ENCODE results near the gene INAFM1.

INAFM1 gene

DNA sequence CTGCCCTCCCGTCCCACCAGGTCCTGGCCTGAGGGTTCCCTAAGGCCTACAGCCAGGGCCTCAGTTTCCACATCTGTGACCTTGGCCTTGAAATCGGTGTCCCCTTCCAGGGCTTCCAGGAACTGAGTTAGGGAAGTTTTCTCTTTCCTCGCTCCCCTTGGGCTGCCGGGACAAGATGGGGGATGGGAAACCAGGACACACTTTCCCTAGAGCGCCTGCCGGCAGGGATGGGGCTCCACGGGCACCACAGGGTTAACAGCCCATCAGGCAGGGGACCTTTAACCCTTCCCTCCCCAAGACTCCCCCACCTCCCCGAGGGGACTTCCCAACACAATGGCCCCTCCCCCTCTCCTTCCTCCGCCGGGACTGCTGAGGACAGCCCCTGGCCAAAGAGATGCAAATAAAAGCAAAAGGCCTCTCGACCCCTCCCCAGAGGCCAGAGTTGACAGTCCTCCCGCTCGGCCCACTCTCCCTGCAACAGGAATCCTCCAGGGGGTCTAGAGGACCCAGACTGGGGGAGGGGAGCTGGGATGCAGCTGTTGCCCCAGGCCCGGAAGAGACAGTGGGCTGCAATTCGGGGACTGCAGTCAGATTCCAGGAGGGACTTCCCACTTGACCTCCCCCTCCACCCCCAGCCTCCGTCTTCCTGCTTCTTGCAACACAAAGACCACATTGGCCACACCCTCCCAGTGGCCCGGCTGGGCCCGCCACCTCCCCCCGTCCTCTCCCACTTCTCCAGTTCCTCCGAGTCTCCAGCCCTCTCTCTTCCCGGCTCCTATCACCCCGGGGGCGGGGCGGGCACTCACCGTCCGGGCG, 47.1 kb upstream of the INAFM1 start:
- Histone ChIP-seq H3K9me2 (replicated peaks; ENCODE audit: insufficient read depth, low read length) (no peaks in the 10 kb centered on the region), H3F3A (ENCODE audit: insufficient read depth, low read length) (peaks cover 46% of the 10 kb centered on the region), H3K4me1 (ENCODE audit: low read length) (peaks cover 34% of the 10 kb centered on the region), H2AFZ (ENCODE audit: low read length) (0 out of 2 replicates have a peak overlapping the region, but pooled peaks have one; percentile 55), H3K27ac (ENCODE audit: low read length) (peak overlapping the region; percentile 96), H4K20me1 (ENCODE audit: insufficient read depth, low read length) (no peaks in the 10 kb centered on the region), H3K27me3 (replicated peaks; ENCODE audit: insufficient read depth, low read length) (no peaks in the 10 kb centered on the region), H3K36me3 (replicated peaks; ENCODE audit: insufficient read depth, low read length) (no peaks in the 10 kb centered on the region), H3K4me3 (ENCODE audit: low read length) (peak overlapping the region; percentile 70), H3K9ac (ENCODE audit: low read length) (peak overlapping the region; percentile 98), H3K4me2 (ENCODE audit: low read depth, low read length) (peak overlapping the region; percentile 85), H3K9me3 (replicated peaks; ENCODE audit: insufficient read depth, low read length) (no peaks in the 10 kb centered on the region), H3K79me2 (ENCODE audit: low read length) (peaks cover 15% of the 10 kb centered on the region)
- DNase-seq = peak; percentile 70
- TF ChIP-seq, protein P1, sequence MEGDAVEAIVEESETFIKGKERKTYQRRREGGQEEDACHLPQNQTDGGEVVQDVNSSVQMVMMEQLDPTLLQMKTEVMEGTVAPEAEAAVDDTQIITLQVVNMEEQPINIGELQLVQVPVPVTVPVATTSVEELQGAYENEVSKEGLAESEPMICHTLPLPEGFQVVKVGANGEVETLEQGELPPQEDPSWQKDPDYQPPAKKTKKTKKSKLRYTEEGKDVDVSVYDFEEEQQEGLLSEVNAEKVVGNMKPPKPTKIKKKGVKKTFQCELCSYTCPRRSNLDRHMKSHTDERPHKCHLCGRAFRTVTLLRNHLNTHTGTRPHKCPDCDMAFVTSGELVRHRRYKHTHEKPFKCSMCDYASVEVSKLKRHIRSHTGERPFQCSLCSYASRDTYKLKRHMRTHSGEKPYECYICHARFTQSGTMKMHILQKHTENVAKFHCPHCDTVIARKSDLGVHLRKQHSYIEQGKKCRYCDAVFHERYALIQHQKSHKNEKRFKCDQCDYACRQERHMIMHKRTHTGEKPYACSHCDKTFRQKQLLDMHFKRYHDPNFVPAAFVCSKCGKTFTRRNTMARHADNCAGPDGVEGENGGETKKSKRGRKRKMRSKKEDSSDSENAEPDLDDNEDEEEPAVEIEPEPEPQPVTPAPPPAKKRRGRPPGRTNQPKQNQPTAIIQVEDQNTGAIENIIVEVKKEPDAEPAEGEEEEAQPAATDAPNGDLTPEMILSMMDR (IDR thresholded peaks at IDR 0.05; ENCODE audit: low read length) = no peak
- TF ChIP-seq EZH2phosphoT487 (IDR thresholded peaks at IDR 0.05; ENCODE audit: low read length) (no peak), EZH2 (optimal IDR thresholded peaks at IDR 0.05; ENCODE audit: low read depth, low read length) (no peak)

DNA sequence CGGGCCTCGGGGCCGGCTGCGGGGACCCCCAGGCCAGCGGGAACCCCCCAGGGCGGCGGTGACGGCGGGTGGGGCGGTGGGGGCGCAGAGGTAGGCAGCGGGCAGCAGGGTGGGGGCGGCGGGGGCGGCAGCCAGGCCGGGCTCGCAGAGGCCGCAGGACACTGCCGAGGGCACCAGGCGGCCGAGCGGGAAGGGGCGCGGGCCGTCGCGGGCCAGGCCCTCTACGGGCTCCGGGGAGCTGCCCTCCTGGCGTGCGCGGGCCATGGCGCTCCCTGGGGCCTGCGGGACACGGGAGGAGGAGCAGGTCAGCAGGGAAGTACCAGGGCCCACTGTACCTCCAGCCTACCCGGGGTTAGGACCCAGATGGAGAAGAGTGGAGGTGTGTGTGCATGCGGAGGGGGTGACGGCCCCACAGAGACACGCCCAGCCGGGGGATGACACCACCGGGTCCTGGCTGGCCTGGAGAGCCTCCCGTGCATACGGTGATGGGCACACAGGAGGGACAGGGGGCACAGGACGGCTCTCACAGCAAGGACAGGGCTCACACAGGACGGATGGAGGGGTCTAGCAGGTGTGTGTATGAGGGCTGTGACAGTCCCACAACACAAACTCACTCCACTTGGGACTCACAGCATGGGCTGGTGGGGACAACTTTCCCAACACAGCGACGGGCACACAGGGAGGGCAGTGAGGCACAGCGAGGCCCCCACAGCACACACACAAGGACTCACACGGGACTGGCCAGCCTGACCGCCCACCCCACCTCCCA, 46.3 kb upstream of the INAFM1 start:
- peak overlapping the region; percentile 98; the same call in 1 of the 2 replicates for H3K9ac ChIP-seq (ENCODE audit: low read length)

GRCh38 chr19:47228937-47229675, 45.6 kb upstream of the INAFM1 start:
- Histone ChIP-seq H3K4me2 (ENCODE audit: low read depth, low read length) (peak overlapping the region; percentile 98), H3K27ac (ENCODE audit: low read length) (peak overlapping the region; percentile 25; the same call in 1 of the 2 replicates), H3K9ac (ENCODE audit: low read length) (peak overlapping the region; percentile 71; the same call in 1 of the 2 replicates), H3K9me2 (replicated peaks; ENCODE audit: insufficient read depth, low read length) (no peaks in the 10 kb centered on the region), H3K79me2 (ENCODE audit: low read length) (peaks cover 12% of the 10 kb centered on the region; the same call in 1 of the 2 replicates), H3K36me3 (replicated peaks; ENCODE audit: insufficient read depth, low read length) (no peaks in the 10 kb centered on the region), H2AFZ (ENCODE audit: low read length) (no peak overlapping the region), H4K20me1 (ENCODE audit: insufficient read depth, low read length) (no peaks in the 10 kb centered on the region), H3K4me1 (ENCODE audit: low read length) (peaks cover 36% of the 10 kb centered on the region), H3K27me3 (replicated peaks; ENCODE audit: insufficient read depth, low read length) (no peaks in the 10 kb centered on the region), H3F3A (ENCODE audit: insufficient read depth, low read length) (peaks cover 47% of the 10 kb centered on the region), H3K9me3 (replicated peaks; ENCODE audit: insufficient read depth, low read length) (no peaks in the 10 kb centered on the region), H3K4me3 (ENCODE audit: low read length) (peak overlapping the region; percentile 83)
- TF ChIP-seq EZH2phosphoT487 (IDR thresholded peaks at IDR 0.05; ENCODE audit: low read length) (no peak), EZH2 (optimal IDR thresholded peaks at IDR 0.05; ENCODE audit: low read depth, low read length) (no peak)
- TF ChIP-seq, protein P1 (IDR thresholded peaks at IDR 0.05; ENCODE audit: low read length) = no peak
- DNase-seq = no peak

More for the DNA sequence above, 46.3 kb upstream of the INAFM1 start:
- Histone ChIP-seq H3K27ac (ENCODE audit: low read length) (peak overlapping the region; percentile 96; the same call in 1 of the 2 replicates), H4K20me1 (ENCODE audit: insufficient read depth, low read length) (no peaks in the 10 kb centered on the region), H3K36me3 (replicated peaks; ENCODE audit: insufficient read depth, low read length) (no peaks in the 10 kb centered on the region), H3K27me3 (replicated peaks; ENCODE audit: insufficient read depth, low read length) (no peaks in the 10 kb centered on the region), H3F3A (ENCODE audit: insufficient read depth, low read length) (peaks cover 47% of the 10 kb centered on the region), H3K9me2 (replicated peaks; ENCODE audit: insufficient read depth, low read length) (no peaks in the 10 kb centered on the region), H3K4me3 (ENCODE audit: low read length) (peak overlapping the region; percentile 83), H3K4me1 (ENCODE audit: low read length) (peaks cover 36% of the 10 kb centered on the region), H3K9me3 (replicated peaks; ENCODE audit: insufficient read depth, low read length) (no peaks in the 10 kb centered on the region), H2AFZ (ENCODE audit: low read length) (0 out of 2 replicates have a peak overlapping the region, but pooled peaks have one; percentile 55), H3K79me2 (ENCODE audit: low read length) (peaks cover 15% of the 10 kb centered on the region), H3K4me2 (ENCODE audit: low read depth, low read length) (peak overlapping the region; percentile 98)
- peak; percentile 19 for DNase-seq
- TF ChIP-seq EZH2phosphoT487 (IDR thresholded peaks at IDR 0.05; ENCODE audit: low read length) (no peak), EZH2 (optimal IDR thresholded peaks at IDR 0.05; ENCODE audit: low read depth, low read length) (no peak)
- TF ChIP-seq, protein P1 (IDR thresholded peaks at IDR 0.05; ENCODE audit: low read length) = no peak

Data from MM.1S (cell line).